DND-41 (cell line): ENCODE results near the gene TMED3.

Experiments used
- EZH2 ChIP-seq: IDR thresholded peaks from 3 replicates; pipeline ENCODE4 v1.6.1; 2012; ENCODE audit warnings: borderline replicate concordance, low read depth, mild to moderate bottlenecking, moderate library complexity, low read length, inconsistent platforms; ENCODE audit not compliant: severe bottlenecking
- TF ChIP-seq, protein P1 (sequence below): IDR thresholded peaks from 2 replicates; pipeline ENCODE4 v1.5.1; 2012; ENCODE audit warnings: borderline replicate concordance, low read length, moderate library complexity, mild to moderate bottlenecking; ENCODE audit not compliant: poor library complexity, severe bottlenecking; ENCODE audit errors: extremely low read depth

- TF ChIP-seq, protein P1, sequence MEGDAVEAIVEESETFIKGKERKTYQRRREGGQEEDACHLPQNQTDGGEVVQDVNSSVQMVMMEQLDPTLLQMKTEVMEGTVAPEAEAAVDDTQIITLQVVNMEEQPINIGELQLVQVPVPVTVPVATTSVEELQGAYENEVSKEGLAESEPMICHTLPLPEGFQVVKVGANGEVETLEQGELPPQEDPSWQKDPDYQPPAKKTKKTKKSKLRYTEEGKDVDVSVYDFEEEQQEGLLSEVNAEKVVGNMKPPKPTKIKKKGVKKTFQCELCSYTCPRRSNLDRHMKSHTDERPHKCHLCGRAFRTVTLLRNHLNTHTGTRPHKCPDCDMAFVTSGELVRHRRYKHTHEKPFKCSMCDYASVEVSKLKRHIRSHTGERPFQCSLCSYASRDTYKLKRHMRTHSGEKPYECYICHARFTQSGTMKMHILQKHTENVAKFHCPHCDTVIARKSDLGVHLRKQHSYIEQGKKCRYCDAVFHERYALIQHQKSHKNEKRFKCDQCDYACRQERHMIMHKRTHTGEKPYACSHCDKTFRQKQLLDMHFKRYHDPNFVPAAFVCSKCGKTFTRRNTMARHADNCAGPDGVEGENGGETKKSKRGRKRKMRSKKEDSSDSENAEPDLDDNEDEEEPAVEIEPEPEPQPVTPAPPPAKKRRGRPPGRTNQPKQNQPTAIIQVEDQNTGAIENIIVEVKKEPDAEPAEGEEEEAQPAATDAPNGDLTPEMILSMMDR, result no peak
- TF ChIP-seq EZH2, result no peak
Observed at GRCh38 chr15:79315623-79316328, 4.9 kb downstream of the TMED3 start.
